HepG2 (cell line): ENCODE measurements around the gene OSBPL10. TPM values are rescaled to one million over a fixed set of nuclear protein-coding genes. Genes with fewer than 3 reads are reported as not detected.

Experiments
- ATAC-seq: fragments of 200-7000 bp; cut with Tn5 transposase; 3 replicates; pipeline ENCODE4 v1.9.1; 2020; ENCODE audit warnings: mild to moderate bottlenecking, moderate library complexity
- BruUV-seq: library from RNA; stranded (reverse); fragments of 400-500 nt; replicated peaks from 2 replicates; lab custom pipeline; 2021; lab: Mats Ljungman, UMichigan
- CTCF ChIA-PET: fragments of 300-600 bp; formaldehyde crosslinking; extraction: SDS; loops from one replicate; lab custom pipeline; 2021; ENCODE audit warnings: low total read pairs, inconsistent platforms, low intra/inter-chr PET ratio; lab: Yijun Ruan, JAX
- POLR2A ChIA-PET: fragments of 350-600 bp; sonication (Branson Sonifier 250); formaldehyde crosslinking; loops from one replicate; lab custom pipeline; 2020; ENCODE audit warnings: antibody characterized with exemption, inconsistent platforms; lab: Yijun Ruan, JAX
- DNase-seq: peaks from one replicate; pipeline ENCODE4 v3.0.0-alpha.2; 2015; ENCODE audit warnings: low spot score
- FAIRE-seq: peaks from 3 replicates; lab custom pipeline; 2011; peaks lifted over from hg19 to GRCh38; lab: Jason Lieb, UNC
- H2AFZ ChIP-seq: one replicate; pipeline ENCODE4 v1.6.1; 2011; ENCODE audit warnings: low read length, inconsistent platforms
- H3K27ac ChIP-seq: fragments of 300-600 bp; 3 replicates; pipeline ENCODE4 v1.8.0; 2011; ENCODE audit warnings: mixed run types, mild to moderate bottlenecking, mixed read lengths, low read length, inconsistent platforms; ENCODE audit not compliant: insufficient read depth; ENCODE audit errors: extremely low read length
- H3K27me3 ChIP-seq, 2 experiments: fragments of 200-600 bp in 1 of 2; 2 replicates in 1 of 2; 3 replicates in 1 of 2; pipeline versions ENCODE4 v1.6.0 to v1.8.0; 2011; ENCODE audit warnings: low read length in 2 of 2, mild to moderate bottlenecking in 2 of 2, moderate library complexity in 2 of 2, inconsistent platforms in 1 of 2; ENCODE audit not compliant: insufficient read depth in 2 of 2, control insufficient read depth in 1 of 2
- H3K36me3 ChIP-seq, 2 experiments: fragments of 200-600 bp in 1 of 2; replicated peaks in 1 of 2; 2 replicates in 1 of 2; 3 replicates in 1 of 2; pipeline versions ENCODE4 v1.5.1 to v1.8.0; 2011; ENCODE audit warnings: low read length in 2 of 2, inconsistent platforms in 1 of 2; ENCODE audit not compliant: insufficient read depth in 2 of 2, control insufficient read depth in 1 of 2
- H3K4me1 ChIP-seq: 2 replicates; pipeline ENCODE4 v1.5.1; 2012; ENCODE audit warnings: low read length, inconsistent platforms; ENCODE audit not compliant: insufficient read depth
- H3K4me2 ChIP-seq: 2 replicates; pipeline ENCODE4 v1.6.0; 2011; ENCODE audit warnings: low read depth, low read length, inconsistent platforms
- H3K4me3 ChIP-seq, 3 experiments: fragments of 200-600 bp in 1 of 3; sonication (generic), shearing (Covaris generic) in 1 of 3; replicated peaks in 1 of 3; 2 replicates each; pipeline ENCODE4 v1.5.1; 2011 to 2016; ENCODE audit warnings: low read length in 3 of 3, inconsistent platforms in 2 of 3, low read depth in 2 of 3, mild to moderate bottlenecking in 2 of 3, control low read depth in 1 of 3, mixed read lengths in 1 of 3; ENCODE audit not compliant: insufficient read depth in 1 of 3
- H3K79me2 ChIP-seq: one replicate; pipeline ENCODE4 v1.6.1; 2011; ENCODE audit warnings: low read length, inconsistent platforms; ENCODE audit not compliant: insufficient read depth
- H3K9ac ChIP-seq: 2 replicates; pipeline ENCODE4 v1.6.0; 2011; ENCODE audit warnings: mild to moderate bottlenecking, low read depth, low read length, inconsistent platforms; ENCODE audit not compliant: insufficient read depth
- H3K9me3 ChIP-seq: 2 replicates; pipeline ENCODE4 v1.5.1; 2012; ENCODE audit warnings: mild to moderate bottlenecking, low read length
- H4K20me1 ChIP-seq: 2 replicates; pipeline ENCODE4 v1.6.0; 2011; ENCODE audit warnings: inconsistent platforms, mild to moderate bottlenecking, low read length, moderate library complexity; ENCODE audit not compliant: insufficient read depth
- BHLHE40 ChIP-seq: IDR thresholded peaks from 2 replicates; pipeline ENCODE4 v1.6.1; 2011; ENCODE audit warnings: low read length, improper control_type of control experiment
- E2F5 ChIP-seq: sonication (generic); formaldehyde crosslinking; conservative IDR thresholded peaks from 2 replicates; pipeline ENCODE4 v1.4.0; 2020; ENCODE audit warnings: missing genetic modification reagents
- HES4 ChIP-seq: sonication (generic); formaldehyde crosslinking; IDR thresholded peaks from 2 replicates; pipeline ENCODE4 v1.9.0; 2021; ENCODE audit warnings: mild to moderate bottlenecking, missing genetic modification reagents, borderline replicate concordance
- KLF12 ChIP-seq: sonication (generic); formaldehyde crosslinking; IDR thresholded peaks from 2 replicates; pipeline ENCODE4 v1.4.0; 2020; ENCODE audit warnings: missing genetic modification reagents, borderline replicate concordance
- MTA1 ChIP-seq: sonication (generic); formaldehyde crosslinking; IDR thresholded peaks from 2 replicates; pipeline ENCODE4 v1.4.0; 2020; ENCODE audit warnings: missing genetic modification reagents, mild to moderate bottlenecking, borderline replicate concordance
- PRMT3 ChIP-seq: sonication (generic); formaldehyde crosslinking; IDR thresholded peaks from 2 replicates; pipeline ENCODE4 v1.8.1; 2022; ENCODE audit warnings: low read depth, mild to moderate bottlenecking, moderate library complexity, missing genetic modification reagents, borderline replicate concordance
- TERF1 ChIP-seq: sonication (generic); formaldehyde crosslinking; IDR thresholded peaks from 2 replicates; pipeline ENCODE4 v1.8.0; 2022; ENCODE audit warnings: mild to moderate bottlenecking, missing genetic modification reagents, moderate library complexity
- ZMYM2 ChIP-seq: sonication (generic); formaldehyde crosslinking; IDR thresholded peaks from 2 replicates; pipeline ENCODE4 v1.8.0; 2022; ENCODE audit warnings: mild to moderate bottlenecking, missing genetic modification reagents
- ZNF225 ChIP-seq: sonication (generic); formaldehyde crosslinking; IDR thresholded peaks from 2 replicates; pipeline ENCODE4 v1.4.0; 2020; ENCODE audit warnings: mild to moderate bottlenecking, missing genetic modification reagents
- ZNF317 ChIP-seq: sonication (generic); formaldehyde crosslinking; IDR thresholded peaks from 2 replicates; pipeline ENCODE4 v1.5.0; 2020; ENCODE audit warnings: mild to moderate bottlenecking, missing genetic modification reagents
- ZSCAN5A ChIP-seq: sonication (generic); formaldehyde crosslinking; IDR thresholded peaks from 2 replicates; pipeline ENCODE4 v1.8.0; 2022; ENCODE audit warnings: mild to moderate bottlenecking, missing genetic modification reagents, borderline replicate concordance
- WGBS: methylation state at CpG from one replicate; pipeline ENCODE4 v1.1.6; 2017; ENCODE audit warnings: low lambda C conversion rate; 5-methylcytosine and 5-hydroxymethylcytosine counted together
- in situ Hi-C: cut with HindIII; loops from 2 replicates; pipeline ENCODE4 v1.10.0; 2017; ENCODE audit warnings: low pct_unique_long_range_greater_than_20kb; ENCODE audit not compliant: extremely low pct_ligation_motif_present
- intact Hi-C: fragments of 100-400 bp; cut with micrococcal nuclease; formaldehyde crosslinking; loops from one replicate; pipeline ENCODE4 v1.10.0; 2022; ENCODE audit not compliant: unreplicated experiment
- polyA plus RNA-seq, 8 experiments: library from polyadenylated mRNA; depleted of rRNA in 3 of 8; stranded (reverse) in 7 of 8; unstranded in 1 of 8; fragments of >200 nt; fragmentation: Illumina TruSeq in 4 of 8; extraction: Trizol in 4 of 8; gene quantifications; 2 replicates each; pipeline versions ENCODE4 v1.2.1 to v1.2.3, GENCODE V29; 2011 to 2016; ENCODE audit warnings: low read depth in 4 of 8, missing spikeins in 1 of 8, mixed read lengths in 1 of 8; ENCODE audit not compliant: insufficient read depth in 1 of 8
- total RNA-seq, 5 experiments: library from RNA; depleted of rRNA; stranded (reverse); fragments of >200 nt; fragmentation: Illumina TruSeq; extraction: Trizol; gene quantifications; 2 replicates each; pipeline ENCODE4 v1.2.3, GENCODE V29; 2016; ENCODE audit warnings: low read depth in 1 of 5

OSBPL10 gene
- total and polyA plus RNA-seq, 2 of the 13 experiments (the other 11 are each of a cell fraction or from before 2014, with no cell fraction given) = 10.3 to 28.6 TPM

- TF ChIP-seq HES4 (CRISPR knock-in tag) = no peak
- no peak for TF ChIP-seq MTA1 (CRISPR knock-in tag)
- no peak for TF ChIP-seq ZMYM2 (CRISPR knock-in tag)
Measured at GRCh38 chr3:31875437-31875836, 105.6 kb downstream of the OSBPL10 start (continued).

- H4K20me1 ChIP-seq = no peaks in the 10 kb centered on the region
- intact Hi-C loops (no loop called here), in situ Hi-C loops (no loop called here)
- POLR2A ChIA-PET = no interaction called here
- peaks cover 13% of the 10 kb centered on the region for H3K4me1 ChIP-seq
- ATAC-seq (no peak), FAIRE-seq (no peak), DNase-seq (no peak)
- peaks cover 3 to 7% of the 10 kb centered on the region in 2 experiments; a peak in 1 of 5 replicates for H3K36me3 ChIP-seq
- no TSS peak for BruUV-seq
- H3K9ac ChIP-seq = no peak overlapping the region
- no peak overlapping the region for H3K27ac ChIP-seq
- H3K9me3 ChIP-seq = no peaks in the 10 kb centered on the region
- H3K27me3 ChIP-seq = no peaks in the 10 kb centered on the region
- no peak for TF ChIP-seq PRMT3
- no peak for TF ChIP-seq ZNF317 (CRISPR knock-in tag)
- TF ChIP-seq ZSCAN5A (CRISPR knock-in tag) = no peak
- no peak for TF ChIP-seq BHLHE40
- no peak for TF ChIP-seq E2F5 (CRISPR knock-in tag)
- TF ChIP-seq TERF1 (CRISPR knock-in tag) = no peak
- no peak for TF ChIP-seq KLF12 (CRISPR knock-in tag)
- no peak for TF ChIP-seq ZNF225 (CRISPR knock-in tag)
- CTCF ChIA-PET = no interaction called here
- H3K4me2 ChIP-seq = no peak overlapping the region
- H3K4me3 ChIP-seq = no peak overlapping the region
- 93% methylated on average over 5 of the region's 5 CpGs for WGBS
- H2AFZ ChIP-seq = no peak overlapping the region
- H3K79me2 ChIP-seq = no peaks in the 10 kb centered on the region
Measured at GRCh38 chr3:31873254-31873820, 107.7 kb downstream of the OSBPL10 start.
